HG03521 (cell line): ENCODE measurements around the gene CRTAC1.

Experiments used
- ATAC-seq: cut with Tn5 transposase; IDR thresholded peaks from one replicate; pipeline ENCODE4 v1.9.1; 2021; ENCODE audit warnings: mild to moderate bottlenecking, moderate library complexity; ENCODE audit not compliant: unreplicated experiment

The CRTAC1 gene

DNA sequence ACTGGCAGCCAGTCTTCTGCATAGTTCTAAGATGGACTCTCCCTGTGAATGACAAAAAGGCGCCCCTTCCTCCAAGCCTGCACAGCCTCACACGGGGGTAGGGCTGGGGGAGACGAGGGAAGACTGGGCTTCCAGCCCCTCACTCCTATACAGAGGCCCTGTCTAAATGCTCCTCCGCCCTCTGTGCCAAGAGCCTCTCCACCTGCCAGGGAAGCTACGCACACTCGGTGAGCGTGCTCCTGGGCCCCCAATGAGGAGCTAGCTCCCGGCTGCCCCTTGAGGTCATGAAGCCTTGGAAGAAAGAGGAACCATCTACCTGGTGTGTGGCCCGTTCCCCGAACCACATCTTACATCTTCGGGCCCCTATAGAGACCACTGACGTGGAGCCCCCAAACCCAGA, 54.8 kb downstream of the CRTAC1 start:
- no peak for ATAC-seq

DNA sequence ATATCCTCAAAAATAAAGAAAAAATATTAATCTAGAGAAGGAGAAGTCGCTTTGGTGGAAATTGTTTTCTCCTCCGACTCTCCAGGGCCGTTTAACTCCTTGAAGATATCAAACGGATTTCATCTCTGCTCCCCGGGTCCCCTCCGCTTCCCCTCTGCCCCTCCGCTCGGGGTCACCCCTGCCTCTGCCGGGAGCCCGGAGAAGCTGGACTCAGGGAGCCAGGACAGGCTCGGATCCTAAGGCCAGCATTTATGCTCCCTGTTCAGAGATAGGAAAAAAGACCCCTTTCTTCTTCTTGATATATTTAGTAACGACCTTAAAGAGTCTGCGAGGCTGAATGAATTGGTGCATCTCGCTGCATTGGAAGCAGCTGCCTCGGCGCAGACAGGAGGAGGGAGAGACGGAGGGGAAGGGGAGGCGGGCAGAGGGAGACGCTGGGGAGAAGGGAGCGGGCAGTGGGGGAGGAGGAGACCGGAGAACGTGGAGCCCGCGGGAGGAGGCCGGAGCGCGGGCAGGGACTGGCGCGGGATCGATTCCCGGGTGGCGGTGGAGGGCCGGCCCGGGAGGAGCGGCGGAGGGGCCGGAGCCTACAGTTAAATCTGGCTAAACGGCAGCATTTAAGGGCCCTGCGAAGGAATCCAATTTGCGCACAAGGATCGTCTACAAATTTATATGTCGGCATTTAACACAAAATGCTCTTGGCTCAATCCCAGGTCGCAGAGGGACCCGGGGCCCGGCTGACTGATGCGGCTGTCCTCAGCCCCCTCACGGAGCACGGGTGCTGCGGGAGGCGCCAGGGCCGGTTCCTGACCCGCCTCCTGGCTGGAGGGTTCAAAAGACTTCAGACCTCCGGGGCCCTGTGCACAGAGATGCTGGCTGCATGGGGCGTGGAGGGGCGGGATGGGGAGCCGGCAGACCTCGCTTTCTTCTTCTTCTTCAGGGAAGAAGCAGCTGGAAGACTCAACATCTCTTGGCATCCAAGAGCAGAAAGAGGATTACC, 55.6 kb downstream of the CRTAC1 start:
- ATAC-seq, result no peak

DNA sequence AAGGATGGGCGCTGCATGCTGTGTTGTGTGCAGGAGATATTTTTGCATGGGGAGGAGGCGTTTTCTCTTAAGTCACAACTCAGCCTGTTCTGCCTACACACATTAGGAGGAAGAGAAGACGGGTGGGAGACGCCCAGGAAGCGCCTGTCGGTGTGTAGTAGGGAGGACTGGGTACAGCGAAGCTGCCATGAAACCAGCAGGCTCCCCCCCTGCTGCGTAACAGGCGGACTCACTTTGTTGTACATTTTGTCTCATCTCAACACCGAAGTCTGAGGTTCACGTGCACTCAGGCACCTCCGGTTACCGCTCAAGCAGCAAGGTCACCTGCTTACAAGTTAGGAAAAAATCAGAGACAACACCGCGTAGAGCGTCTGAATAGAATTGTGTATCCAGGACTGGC, 56.3 kb downstream of the CRTAC1 start:
- no peak for ATAC-seq

DNA sequence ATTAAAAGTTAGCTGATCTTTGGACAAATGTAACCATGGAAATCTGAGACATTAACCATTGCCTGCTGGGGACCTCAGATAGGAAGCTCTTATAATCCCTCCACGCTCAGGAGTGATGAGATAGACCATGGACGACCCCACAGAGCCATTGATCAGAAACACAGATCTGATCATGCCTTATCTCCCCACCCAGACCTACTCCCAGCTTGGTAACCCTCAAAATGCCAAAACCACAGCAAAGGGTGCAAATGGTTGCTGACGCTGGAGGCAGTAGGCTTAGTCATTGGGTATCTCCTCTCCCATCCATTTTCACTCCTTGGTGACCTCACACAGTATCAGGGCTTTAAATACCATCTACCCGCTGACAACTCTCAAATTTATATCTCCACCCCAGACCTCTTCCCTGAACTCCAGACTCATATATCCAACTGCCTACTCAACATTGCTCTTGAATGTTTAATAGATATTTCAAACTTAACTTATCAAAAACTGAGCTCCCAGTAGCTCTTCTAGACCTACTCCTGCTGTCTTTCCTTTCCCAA, 60.8 kb downstream of the CRTAC1 start:
- ATAC-seq, result no peak

DNA sequence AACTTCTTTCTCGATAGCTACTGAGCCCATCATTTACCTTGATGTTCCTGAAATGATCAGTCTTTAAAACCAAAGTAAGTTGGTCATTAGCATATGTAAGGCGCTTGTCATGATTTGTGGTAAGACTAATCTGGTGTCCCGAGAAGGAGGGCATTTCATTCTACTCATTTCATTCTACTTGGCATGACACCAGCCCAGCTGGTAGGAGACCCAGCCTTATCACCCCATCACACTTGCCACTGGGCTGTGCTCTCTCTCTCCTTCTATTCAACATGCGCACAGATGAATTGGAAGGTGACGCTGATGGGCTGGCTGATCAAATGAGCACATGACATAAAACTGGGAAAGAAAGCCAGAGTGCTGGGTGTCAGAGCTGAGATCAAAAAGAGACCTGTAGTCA, 65.7 kb downstream of the CRTAC1 start:
- ATAC-seq, result no peak

DNA sequence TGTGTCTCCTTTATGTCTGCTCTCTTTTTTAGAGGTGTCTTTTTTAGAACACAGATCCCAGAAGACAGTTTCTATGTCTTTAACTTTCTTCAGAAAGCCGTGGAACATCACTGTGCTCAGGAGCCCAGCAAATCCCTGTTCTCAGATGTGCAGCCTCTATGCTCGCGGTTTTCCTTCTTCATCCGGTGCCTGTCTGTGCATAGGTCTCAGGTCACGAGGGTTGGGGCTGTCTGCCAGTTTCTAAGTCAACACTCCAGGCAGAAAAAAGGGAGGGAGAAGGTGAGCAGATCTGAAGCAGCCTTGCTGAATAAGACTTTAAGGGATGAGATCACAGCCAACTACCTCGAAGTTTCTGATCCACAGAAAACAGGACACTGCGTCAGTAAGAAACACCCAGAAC, 68.5 kb downstream of the CRTAC1 start:
- ATAC-seq, result no peak

DNA sequence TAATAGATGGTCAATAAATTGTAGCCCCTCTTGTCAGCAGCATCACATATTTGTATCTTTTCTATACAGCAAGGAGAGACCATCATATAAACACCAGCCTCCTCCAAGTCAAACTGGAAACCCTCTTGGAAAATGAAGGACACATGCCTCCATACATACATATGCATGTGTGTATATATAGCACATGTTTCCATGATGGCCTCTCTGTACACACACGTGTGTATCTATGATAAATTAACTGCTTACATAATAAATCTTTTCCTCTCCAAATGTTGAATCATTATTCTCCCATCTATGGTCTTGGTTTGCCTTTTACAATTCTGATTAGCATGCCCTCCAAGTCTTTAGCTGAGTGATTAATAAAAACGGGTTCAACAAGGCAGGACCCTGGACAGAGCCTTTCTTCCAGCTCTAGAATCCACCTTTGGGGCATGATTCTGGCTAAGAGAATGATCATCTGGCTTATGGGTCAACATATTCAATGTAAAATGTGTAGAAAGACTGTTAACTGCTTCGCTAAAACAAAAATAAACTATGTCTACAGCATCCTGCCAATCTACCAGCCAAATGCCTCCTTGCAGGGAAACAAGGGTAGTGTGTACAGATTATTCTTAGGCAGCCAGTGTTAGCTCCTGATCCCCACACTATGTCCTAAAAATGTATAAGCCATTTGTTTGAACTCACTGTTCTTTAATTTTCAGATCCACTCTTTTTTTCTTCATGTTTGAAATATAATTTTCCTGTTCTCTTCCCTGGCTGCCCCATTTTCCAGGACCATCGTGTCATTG, 70.0 kb downstream of the CRTAC1 start:
- ATAC-seq, result no peak

DNA sequence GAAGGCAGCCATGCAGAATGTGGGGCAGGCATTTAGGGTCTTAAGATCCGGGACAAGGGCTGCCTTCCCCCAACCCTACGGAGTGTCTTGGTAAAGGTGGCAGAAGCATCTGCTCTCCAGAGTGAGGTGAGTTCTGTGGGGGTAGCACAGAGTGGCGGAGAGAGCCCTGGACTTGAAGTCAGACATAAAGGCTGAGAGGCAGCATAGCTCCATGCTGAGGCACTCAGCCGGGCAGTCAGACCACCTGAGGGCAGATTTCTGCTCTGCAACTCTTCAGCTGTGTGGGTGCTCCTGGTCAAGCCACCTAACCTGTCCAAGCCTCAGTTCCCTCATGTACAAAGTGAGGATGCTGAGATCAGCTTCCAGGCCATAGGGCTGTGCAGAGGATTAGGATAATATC, 81.0 kb downstream of the CRTAC1 start:
- no peak for ATAC-seq

DNA sequence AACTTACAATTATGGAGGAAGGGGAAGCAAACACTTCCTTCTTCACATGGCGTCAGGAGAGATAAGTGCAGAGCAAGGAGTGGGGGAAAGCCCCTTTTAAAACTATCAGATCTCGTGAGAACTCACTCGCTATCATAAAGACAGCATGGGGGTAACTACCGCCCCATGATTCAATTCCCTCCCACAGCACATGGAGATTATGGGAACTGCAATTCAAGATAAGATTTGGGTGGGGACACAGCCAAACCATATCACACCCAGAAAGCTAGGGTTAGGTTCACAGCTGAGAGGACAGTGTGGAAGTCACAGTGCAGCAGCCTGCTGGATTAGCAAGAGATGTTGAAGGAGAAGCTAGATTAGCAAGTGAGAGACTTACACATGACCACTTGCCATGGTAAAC, 81.6 kb downstream of the CRTAC1 start:
- no peak for ATAC-seq

DNA sequence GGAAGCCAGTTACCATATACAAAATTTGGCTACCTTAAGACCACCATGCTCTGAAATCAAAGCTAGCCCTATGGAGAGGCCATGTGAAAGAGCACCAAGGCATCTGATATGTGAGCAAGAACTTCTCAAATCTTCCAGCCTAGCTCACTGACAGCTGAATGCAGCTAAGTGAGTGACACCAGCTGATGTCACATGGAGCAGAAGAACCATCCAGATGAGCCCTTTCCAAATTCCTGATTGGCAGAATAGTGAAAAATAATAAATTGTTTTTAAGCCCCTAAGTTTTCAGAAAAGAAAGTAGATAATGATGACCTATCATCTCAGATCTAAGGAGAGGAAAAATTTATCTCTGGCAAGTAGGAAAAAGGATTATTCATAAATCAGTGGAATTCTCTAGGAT, 85.6 kb downstream of the CRTAC1 start:
- ATAC-seq, result no peak

DNA sequence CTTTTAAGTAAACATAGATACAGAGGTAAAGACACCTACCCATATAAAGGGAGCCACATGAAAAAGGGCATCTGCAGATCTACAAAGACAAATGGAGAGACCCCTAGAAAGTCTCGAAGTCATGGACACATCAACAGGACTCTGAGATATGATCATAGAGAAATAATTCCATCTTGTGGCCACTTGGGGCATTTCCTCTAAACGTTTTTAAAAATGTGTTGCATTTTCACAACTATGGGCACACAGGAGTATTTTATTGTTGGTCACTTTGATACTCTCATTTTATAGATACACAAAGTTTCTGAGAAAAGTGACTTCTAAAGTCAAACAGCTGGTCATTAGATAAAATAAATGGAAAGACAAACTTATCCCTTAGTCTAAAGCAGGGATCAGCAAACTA, 87.1 kb downstream of the CRTAC1 start:
- ATAC-seq, result no peak

DNA sequence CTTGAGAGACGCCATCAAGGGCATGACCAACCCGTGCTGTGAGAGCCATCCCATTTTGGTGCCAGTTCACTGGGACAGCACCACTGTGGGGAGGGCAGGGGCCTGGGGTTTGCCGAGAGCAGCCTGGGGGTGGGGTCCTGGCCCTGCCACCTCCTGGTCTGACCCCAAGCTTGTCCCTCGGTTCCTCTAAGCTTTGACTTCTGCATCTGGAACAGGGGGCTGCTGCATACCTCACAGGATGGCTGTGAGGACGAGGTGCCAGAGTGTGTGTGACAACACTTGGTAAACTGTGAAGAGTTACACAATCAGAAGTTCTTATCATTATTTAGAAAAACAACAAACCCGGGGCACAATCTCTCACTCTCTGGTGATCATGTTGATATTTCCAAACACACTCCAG, 89.9 kb downstream of the CRTAC1 start:
- no peak for ATAC-seq

DNA sequence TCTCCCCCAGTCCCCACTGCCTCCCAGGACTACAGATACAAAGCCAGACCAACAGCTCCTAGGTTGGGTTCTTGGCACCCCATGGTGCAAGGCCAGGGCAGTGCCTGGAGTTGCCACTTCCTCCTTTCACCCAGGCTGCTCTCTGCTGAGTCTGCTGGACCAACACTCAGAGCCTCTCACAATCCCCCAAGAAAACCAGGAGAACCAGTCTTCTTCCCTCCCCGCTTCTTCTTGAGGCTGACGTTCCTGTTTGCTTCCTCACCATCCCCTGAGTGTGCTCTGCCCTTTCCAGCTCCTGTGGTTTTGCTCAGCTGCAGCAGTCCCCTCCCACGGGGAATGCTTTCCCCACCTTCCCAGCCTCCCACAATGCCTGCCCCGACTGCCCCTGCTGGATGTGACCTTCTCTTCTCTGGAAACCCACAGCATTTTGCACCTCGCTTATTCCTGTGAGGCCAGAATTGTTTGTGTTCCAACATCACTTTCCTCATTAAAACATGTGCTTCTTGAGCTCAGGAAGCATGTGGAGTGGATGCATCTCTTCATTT, 90.9 kb downstream of the CRTAC1 start:
- no peak for ATAC-seq

DNA sequence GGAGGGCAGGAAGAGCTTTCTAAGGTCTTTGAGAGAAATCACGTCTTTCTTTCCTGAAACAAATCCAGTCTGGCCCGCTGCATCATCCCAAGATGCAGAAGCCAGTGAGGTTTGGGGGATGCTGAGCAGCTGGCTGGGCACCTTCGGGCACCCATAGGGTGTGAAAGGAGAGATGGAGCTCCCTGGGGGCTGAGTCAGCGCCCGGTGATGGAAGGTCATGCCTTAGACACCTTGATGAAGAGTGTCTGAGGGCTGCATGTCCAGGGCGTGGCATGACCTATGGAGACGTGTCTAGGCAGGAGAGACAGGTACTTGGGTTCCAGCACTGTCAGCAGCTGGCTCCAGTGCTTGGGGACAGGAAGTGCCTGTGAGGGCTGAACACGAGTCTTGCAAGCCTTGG, 92.5 kb downstream of the CRTAC1 start:
- ATAC-seq, result no peak

DNA sequence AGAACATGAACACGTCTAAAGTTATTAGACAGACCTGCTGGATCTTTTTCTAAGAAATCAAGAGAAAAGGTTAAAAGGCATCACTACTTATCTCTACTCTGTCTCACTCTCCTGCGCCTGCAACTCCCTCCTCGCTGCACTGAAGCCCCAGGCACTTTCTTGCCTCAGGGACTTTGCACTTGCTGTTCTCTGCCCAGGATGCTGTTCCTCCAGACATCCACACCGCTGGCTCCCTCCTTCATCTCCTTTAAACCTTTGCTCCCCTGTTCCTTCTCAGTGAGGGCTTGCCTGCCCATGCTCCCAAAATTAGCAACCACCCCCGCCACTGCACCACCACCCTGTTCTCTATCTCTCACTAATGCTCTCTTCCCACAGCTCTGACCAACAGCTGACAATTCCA, 93.4 kb downstream of the CRTAC1 start:
- ATAC-seq, result no peak

DNA sequence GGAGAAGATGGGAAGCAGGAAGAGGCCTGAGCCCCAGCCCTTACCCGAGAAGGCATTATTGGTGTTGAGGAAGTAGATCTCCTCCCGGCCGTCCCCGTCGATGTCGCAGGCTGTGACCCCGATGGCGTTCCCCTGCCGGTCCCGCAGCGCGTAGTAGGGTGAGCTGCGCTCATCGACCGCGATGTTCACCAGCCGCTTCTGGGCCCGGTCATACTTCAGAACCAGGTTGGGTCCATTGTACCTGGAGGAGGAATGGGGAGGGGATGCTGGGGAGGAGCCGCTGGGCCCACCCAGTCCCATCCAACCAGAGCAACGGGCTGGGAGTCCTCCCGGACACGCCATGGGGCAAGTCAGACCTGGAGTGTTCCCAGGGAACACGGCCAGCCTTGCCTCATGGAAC, 94.3 kb downstream of the CRTAC1 start:
- ATAC-seq, result no peak

DNA sequence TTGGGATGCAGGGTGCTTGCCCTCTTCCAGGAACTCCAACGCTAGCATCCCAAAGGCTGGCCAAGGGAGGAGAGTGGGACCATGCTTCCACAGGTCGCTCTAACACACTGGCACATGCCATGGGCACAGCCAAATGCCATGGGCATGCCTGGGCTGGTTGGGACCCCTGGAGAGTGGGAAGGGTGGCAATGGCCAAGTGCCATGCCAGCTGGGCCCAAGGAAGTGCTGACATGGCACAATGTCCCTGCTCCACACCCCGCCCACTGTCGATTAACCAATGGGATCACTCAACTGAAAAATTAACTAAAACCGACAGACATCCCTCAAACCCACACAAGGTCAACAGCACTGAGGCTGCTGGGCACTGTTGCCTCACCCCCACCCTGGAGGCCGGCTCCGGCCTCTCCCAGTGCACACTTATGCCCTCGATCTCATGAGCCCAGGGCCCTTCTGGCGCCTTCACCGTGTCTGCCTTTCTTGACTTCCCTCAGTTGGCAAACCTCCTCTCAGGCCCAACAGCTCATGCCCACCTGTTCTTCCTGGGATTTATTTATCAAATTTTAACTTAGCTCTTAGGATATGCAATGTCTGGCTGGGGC, 97.4 kb downstream of the CRTAC1 start:
- no peak for ATAC-seq

DNA sequence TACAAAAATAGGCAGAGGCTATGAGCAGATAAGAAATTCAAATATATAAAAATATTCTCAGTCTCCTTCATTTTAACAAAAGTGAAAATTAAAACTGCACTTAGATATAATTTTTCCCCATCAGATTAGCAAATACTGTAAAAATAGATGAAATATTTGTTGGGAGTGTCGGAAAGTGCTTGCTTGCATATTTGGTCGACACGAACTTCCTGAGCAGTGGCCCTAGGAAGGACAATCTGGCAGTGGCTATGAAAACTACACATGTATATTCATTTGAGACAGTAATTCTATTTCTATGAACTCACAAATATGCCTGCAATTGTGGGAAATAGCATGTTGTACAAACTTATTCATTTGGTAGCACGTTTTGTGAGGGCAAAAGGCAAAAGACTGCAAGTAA, 99.4 kb downstream of the CRTAC1 start:
- ATAC-seq, result no peak

DNA sequence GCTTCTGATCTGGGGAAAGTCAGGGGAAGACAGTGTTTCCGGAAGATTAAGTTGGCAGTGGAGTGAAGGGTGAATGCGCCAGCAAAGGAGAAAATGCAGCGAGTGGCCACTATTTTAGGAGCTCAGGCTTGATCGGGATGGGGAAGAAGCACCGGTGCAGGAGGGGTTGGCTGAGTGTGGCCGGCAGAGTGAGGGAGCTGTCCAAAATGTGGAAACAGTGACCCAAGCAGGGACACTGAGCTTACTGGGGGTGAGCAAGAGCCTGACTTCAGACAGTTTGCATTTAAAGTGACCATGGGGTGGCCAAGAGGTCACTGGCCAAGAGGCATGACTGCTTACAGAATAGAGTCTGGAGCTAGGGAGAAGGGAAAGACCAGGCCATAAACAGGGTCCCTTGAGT, 101.5 kb downstream of the CRTAC1 start:
- no peak for ATAC-seq

DNA sequence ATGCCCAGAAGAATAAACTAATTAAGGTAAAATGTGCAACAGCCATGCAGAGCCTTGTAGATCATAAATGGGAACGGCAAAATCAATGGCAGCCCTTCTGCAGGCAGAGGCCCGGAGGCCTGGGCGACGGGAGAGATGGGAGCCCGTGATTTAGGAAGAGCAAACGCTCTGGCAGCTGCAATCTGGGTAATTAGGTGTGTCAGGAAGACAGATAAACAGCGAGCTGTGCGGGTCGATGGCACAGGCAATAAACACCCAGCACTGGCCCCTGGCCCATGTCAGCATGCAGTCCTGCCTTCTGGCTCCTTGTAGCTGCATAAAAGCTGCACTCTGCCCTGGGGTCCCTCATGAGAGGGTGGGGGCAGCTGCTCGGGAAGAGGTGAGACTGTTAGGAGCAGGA, 102.8 kb downstream of the CRTAC1 start:
- no peak for ATAC-seq

DNA sequence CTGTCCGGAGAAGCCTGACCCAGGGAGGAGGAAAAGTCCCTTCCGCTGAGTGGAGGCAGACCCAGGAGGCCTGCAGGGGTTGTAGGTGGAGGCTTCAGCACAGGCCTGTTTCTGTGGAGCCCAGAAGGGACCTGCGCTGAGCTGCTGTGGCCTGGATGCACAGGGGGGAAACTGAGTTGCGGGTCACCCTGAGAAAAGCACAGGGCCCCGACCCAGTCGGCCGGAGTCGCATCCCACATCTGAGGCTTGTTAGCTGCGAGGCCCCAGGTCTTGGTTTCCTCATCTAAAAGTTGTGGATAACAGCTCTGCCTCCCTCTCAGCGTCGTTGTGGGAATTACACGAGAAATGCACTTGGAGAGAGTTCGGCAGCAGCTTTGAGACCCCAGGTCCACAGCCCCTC, 104.4 kb downstream of the CRTAC1 start:
- no peak for ATAC-seq
